ENCODE results near the gene KCNH1.

- TF ChIP-seq CTCF (IDR thresholded peaks at IDR 0.05; ENCODE audit: poor library complexity, severe bottlenecking): no peak
- no peak for TF ChIP-seq EP300 (conservative IDR thresholded peaks at IDR 0.05; ENCODE audit: poor library complexity, severe bottlenecking)
- no peak for TF ChIP-seq TAF1 (IDR thresholded peaks at IDR 0.05; ENCODE audit: low read depth)
- TF ChIP-seq RAD21 (conservative IDR thresholded peaks at IDR 0.05): no peak
Measured at GRCh38 chr1:210826686-210827085, 307.3 kb downstream of the KCNH1 start.

All from neural cell (in vitro differentiated cells).